ENCODE results near the gene DEAF1.

GRCh38 chr11:701741-702461 is 6.9 kb upstream of the DEAF1 start:
- TF ChIP-seq CTCF (IDR thresholded peaks at IDR 0.05) = no peak
- no peak for TF ChIP-seq POLR2A (IDR thresholded peaks at IDR 0.05)

Measured in body of pancreas (tissue), 4 donors.